ENCODE measurements around the gene TBC1D14.

The TBC1D14 gene

DNA sequence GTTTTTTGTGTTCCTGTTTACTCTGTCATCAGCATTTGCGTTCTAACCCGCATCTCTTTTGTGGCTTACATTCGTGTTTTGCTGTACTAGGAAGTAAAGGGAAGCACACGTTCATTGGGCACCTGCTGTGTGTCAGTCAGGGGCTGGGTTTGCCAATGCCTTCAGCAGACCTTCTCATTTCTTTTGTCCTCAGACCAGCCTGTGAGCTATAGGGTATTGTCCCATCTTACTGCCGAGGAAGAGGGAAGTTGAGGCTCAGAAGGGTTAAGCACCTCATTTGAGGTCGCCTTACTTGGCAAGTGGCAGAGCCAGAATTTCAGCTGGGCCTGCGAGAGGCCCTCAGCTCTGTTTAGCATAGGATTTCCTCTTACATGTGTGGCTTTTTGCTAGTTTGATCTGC is 8.7 kb downstream of the TBC1D14 start:
- TF ChIP-seq, protein P1, sequence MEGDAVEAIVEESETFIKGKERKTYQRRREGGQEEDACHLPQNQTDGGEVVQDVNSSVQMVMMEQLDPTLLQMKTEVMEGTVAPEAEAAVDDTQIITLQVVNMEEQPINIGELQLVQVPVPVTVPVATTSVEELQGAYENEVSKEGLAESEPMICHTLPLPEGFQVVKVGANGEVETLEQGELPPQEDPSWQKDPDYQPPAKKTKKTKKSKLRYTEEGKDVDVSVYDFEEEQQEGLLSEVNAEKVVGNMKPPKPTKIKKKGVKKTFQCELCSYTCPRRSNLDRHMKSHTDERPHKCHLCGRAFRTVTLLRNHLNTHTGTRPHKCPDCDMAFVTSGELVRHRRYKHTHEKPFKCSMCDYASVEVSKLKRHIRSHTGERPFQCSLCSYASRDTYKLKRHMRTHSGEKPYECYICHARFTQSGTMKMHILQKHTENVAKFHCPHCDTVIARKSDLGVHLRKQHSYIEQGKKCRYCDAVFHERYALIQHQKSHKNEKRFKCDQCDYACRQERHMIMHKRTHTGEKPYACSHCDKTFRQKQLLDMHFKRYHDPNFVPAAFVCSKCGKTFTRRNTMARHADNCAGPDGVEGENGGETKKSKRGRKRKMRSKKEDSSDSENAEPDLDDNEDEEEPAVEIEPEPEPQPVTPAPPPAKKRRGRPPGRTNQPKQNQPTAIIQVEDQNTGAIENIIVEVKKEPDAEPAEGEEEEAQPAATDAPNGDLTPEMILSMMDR (IDR thresholded peaks at IDR 0.05; ENCODE audit: low read depth, low read length, missing control alignments), result no peak
- no peak for DNase-seq
- Histone ChIP-seq H3K27ac (no peak overlapping the region), H3K36me3 (replicated peaks) (peaks cover under 1% of the 10 kb centered on the region), H3K27me3 (replicated peaks) (no peaks in the 10 kb centered on the region), H3K4me3 (ENCODE audit: low read depth, low read length) (no peak overlapping the region)
- in situ Hi-C loops (cut with HindIII; ENCODE audit: low pct_ligation_motif_present, low sequenced_read_pairs), result no loop called here

DNA sequence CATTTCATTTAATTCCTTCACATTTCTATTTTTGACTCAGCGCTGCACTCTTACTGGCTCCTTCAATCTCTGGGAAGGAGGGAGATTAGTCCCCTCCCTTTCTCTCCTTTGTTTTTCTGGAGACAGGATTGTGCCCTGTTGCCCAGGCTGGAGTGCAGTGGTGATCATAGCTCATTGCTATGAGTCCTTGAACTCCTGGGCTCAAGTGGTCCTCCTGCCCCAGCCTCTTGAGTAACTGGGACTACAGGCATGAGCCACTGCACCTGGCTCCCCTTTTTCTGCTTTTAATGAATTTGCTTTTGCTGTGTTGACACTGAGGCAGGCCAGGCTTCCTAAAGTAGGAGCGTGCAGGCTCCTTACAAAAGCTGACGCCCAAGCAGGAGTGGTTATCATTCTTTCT is 10.5 kb downstream of the TBC1D14 start:
- in situ Hi-C loops (cut with HindIII; ENCODE audit: low pct_ligation_motif_present, low sequenced_read_pairs), result no loop called here
- TF ChIP-seq, protein P1 (IDR thresholded peaks at IDR 0.05; ENCODE audit: low read depth, low read length, missing control alignments), result no peak
- no peak overlapping the region for H3K4me3 ChIP-seq (ENCODE audit: low read depth, low read length)
- H3K36me3 ChIP-seq (replicated peaks), result peaks cover 6% of the 10 kb centered on the region
- DNase-seq, result no peak
- no peaks in the 10 kb centered on the region for H3K27me3 ChIP-seq (replicated peaks)
- H3K27ac ChIP-seq, result no peak overlapping the region

DNA sequence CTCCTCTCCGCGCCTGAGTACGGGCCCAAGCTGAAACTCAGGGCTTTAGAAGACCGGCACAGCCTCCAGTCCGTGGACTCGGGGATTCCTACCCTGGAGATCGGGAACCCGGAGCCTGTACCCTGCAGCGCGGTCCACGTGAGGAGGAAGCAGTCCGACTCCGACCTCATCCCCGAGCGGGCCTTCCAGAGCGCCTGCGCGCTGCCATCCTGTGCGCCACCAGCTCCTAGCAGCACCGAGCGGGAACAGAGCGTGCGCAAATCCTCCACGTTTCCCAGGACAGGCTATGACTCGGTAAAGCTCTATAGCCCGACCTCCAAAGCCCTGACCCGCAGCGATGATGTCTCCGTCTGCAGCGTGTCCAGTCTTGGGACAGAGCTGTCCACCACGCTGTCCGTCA is 13.9 kb downstream of the TBC1D14 start:
- H3K27me3 ChIP-seq (replicated peaks), result no peaks in the 10 kb centered on the region
- in situ Hi-C loops (cut with HindIII; ENCODE audit: low pct_ligation_motif_present, low sequenced_read_pairs), result no loop called here
- TF ChIP-seq, protein P1 (IDR thresholded peaks at IDR 0.05; ENCODE audit: low read depth, low read length, missing control alignments), result no peak
- no peak for DNase-seq
- H3K27ac ChIP-seq, result no peak overlapping the region
- H3K4me3 ChIP-seq (ENCODE audit: low read depth, low read length), result no peak overlapping the region
- peaks cover 6% of the 10 kb centered on the region for H3K36me3 ChIP-seq (replicated peaks)

DNA sequence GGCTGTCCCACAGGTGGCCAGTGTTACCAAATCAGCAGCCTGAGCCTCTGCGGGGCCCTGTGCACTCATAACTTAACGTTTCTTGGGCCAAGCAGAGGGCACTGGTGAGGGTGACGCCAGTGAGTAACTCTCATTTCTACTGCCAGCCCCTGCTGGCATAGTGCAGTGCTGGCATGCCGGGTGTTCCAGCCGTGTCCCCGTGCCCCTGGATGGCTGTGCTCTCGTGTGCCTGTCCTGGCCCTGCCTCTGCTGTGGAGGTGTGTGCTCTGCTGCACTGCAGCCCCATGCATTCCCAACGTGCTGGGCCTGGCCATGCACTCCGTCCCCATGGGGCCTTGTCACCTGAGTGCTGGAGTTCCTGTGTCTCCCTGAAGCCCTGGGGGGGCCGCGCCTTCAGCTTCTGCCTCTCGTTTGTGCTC is 14.7 kb downstream of the TBC1D14 start:
- DNase-seq, result no peak
- TF ChIP-seq, protein P1 (IDR thresholded peaks at IDR 0.05; ENCODE audit: low read depth, low read length, missing control alignments), result no peak
- H3K27ac ChIP-seq, result no peak overlapping the region
- in situ Hi-C loops (cut with HindIII; ENCODE audit: low pct_ligation_motif_present, low sequenced_read_pairs), result no loop called here
- H3K27me3 ChIP-seq (replicated peaks), result no peaks in the 10 kb centered on the region
- peaks cover 6% of the 10 kb centered on the region for H3K36me3 ChIP-seq (replicated peaks)
- no peak overlapping the region for H3K4me3 ChIP-seq (ENCODE audit: low read depth, low read length)

DNA sequence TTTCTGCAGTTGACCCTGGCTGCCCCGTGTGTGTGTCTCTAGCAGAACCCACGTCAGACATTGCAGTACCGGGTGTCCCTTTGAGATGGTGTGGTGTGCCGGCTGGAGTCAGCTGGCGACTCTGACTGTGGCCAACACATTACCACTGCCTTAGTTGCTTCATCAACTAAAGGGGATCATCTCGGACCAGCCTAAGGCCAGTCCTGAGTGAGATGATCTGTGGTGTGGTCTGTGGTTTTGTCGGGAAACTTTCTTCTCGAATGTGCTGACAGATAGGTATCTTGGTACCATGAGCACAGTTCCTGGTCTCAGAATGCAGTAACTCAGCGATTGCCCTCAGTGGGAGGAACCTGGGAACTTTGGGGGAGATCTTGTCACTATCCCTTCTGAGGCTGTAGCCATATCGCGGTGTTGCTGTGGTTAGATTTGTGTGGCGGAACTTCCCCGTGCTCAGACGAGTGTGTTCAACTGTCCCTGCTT is 15.8 kb downstream of the TBC1D14 start:
- in situ Hi-C loops (cut with HindIII; ENCODE audit: low pct_ligation_motif_present, low sequenced_read_pairs), result no loop called here
- TF ChIP-seq, protein P1 (IDR thresholded peaks at IDR 0.05; ENCODE audit: low read depth, low read length, missing control alignments), result no peak
- H3K36me3 ChIP-seq (replicated peaks), result peaks cover 6% of the 10 kb centered on the region
- H3K4me3 ChIP-seq (ENCODE audit: low read depth, low read length), result no peak overlapping the region
- no peak overlapping the region for H3K27ac ChIP-seq
- DNase-seq, result no peak
- H3K27me3 ChIP-seq (replicated peaks), result no peaks in the 10 kb centered on the region

DNA sequence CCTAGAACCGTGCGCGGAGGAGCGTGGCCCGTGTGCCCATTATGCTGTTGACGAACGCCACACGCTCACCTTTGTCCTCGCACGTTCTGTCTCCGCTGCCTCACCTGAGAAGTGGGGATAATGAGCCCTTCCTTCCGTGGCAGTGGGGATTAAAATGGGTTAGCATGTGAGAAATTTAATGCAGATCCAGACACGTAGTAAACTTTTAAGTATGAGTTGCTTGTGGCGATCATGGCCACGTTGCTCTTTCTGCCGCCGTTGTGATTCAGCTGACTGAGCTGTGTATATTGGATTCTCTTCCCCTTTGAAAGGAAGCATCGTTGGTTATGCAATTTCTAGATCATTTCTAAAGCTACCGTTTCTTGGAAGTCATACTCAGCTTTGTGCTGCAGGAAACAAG is 16.5 kb downstream of the TBC1D14 start:
- TF ChIP-seq, protein P1 (IDR thresholded peaks at IDR 0.05; ENCODE audit: low read depth, low read length, missing control alignments), result no peak
- H3K36me3 ChIP-seq (replicated peaks), result peaks cover 6% of the 10 kb centered on the region
- H3K27ac ChIP-seq, result no peak overlapping the region
- no peak for DNase-seq
- H3K27me3 ChIP-seq (replicated peaks), result no peaks in the 10 kb centered on the region
- no peak overlapping the region for H3K4me3 ChIP-seq (ENCODE audit: low read depth, low read length)
- in situ Hi-C loops (cut with HindIII; ENCODE audit: low pct_ligation_motif_present, low sequenced_read_pairs), result no loop called here
